Heart left ventricle (tissue), 16 donors: Measurements from ENCODE around the gene OR5H2. TPM values are rescaled to one million over a fixed set of nuclear protein-coding genes. Genes with fewer than 3 reads are reported as not detected.
A peak's percentile ranks its signal among the peaks of the same experiment; 100 is the strongest.

Source experiments
- ATAC-seq, 4 donors: fragments of 200-7000 bp; cut with Tn5 transposase; one replicate each; pipeline ENCODE4 v1.9.1; 2020 to 2022; ENCODE audit warnings: moderate library complexity in 4 of 4, mild to moderate bottlenecking in 3 of 4, moderate number of reproducible peaks in 1 of 4
- DNase-seq, 5 donors: peaks; one replicate each; pipeline ENCODE4 v3.0.0-alpha.2; 2020
- H3K27ac ChIP-seq, 12 donors: fragments of 200-600 bp; sonication (generic) in 4 of 12; one replicate each; pipeline versions ENCODE4 v1.5.0 to v1.8.0; 2016 to 2022; ENCODE audit warnings: mild to moderate bottlenecking in 2 of 12
- H3K27me3 ChIP-seq, 9 donors: fragments of 200-600 bp; sonication (generic) in 2 of 9; one replicate each; pipeline versions ENCODE4 v1.5.1 to v1.8.0; 2016 to 2022; ENCODE audit warnings: mild to moderate bottlenecking in 3 of 9
- H3K36me3 ChIP-seq, 9 donors: fragments of 200-600 bp; sonication (generic) in 2 of 9; one replicate each; pipeline versions ENCODE4 v1.5.0 to v1.8.0; 2018 to 2022; ENCODE audit warnings: mild to moderate bottlenecking in 2 of 9
- H3K4me1 ChIP-seq, 12 donors: fragments of 200-600 bp; sonication (generic) in 4 of 12; one replicate each; pipeline versions ENCODE4 v1.5.0 to v1.8.0; 2016 to 2022; ENCODE audit warnings: mild to moderate bottlenecking in 3 of 12
- H3K4me3 ChIP-seq, 12 donors: fragments of 200-600 bp; sonication (generic) in 4 of 12; one replicate each; pipeline versions ENCODE4 v1.5.0 to v1.8.0; 2017 to 2022; ENCODE audit warnings: mild to moderate bottlenecking in 9 of 12, moderate library complexity in 4 of 12
- H3K9me3 ChIP-seq, 12 donors: fragments of 200-600 bp; sonication (generic) in 4 of 12; one replicate each; pipeline versions ENCODE4 v1.5.0 to v1.8.0; 2016 to 2022; ENCODE audit warnings: mild to moderate bottlenecking in 1 of 12
- CTCF ChIP-seq, 12 donors: fragments of 200-600 bp; sonication (generic) in 4 of 12; IDR thresholded peaks; one replicate each; pipeline versions ENCODE4 v1.5.0 to v1.8.0; 2018 to 2022; ENCODE audit warnings: antibody characterized with exemption in 12 of 12, mild to moderate bottlenecking in 5 of 12
- POLR2A ChIP-seq, 2 donors: fragments of 450-650 bp; IDR thresholded peaks; one replicate each; pipeline ENCODE4 v1.6.1; 2017; ENCODE audit warnings: antibody characterized with exemption in 2 of 2, mild to moderate bottlenecking in 2 of 2, moderate library complexity in 2 of 2
- WGBS, 4 donors: extraction: QIAGEN DNeasy Blood & Tissue Kit in 2 of 4; methylation state at CpG; one replicate each; pipeline versions ENCODE4 v1.1.5 to v1.1.7; 2013 to 2018; 5-methylcytosine and 5-hydroxymethylcytosine counted together
- intact Hi-C, 10 donors: fragments of 100-400 bp; cut with DNase I; formaldehyde crosslinking; loops; one replicate each; pipeline versions ENCODE4 v1.11.1 to v1.14.2; 2022
- polyA plus RNA-seq, 2 donors: library from polyadenylated mRNA; stranded (reverse); fragments of 200-250 nt; gene quantifications; one replicate each; pipeline ENCODE4 v1.2.3, GENCODE V29; 2013
- total RNA-seq, 9 donors: library from RNA; depleted of rRNA in 2 of 9; stranded (reverse); fragments of >200 nt in 2 of 9; fragmentation: NEBNext Ultra II Directional in 3 of 9; extraction: Animal tissue kit (Norgen Biotek cat#: 25700) in 3 of 9; gene quantifications; one replicate each; pipeline versions ENCODE4 v1.1.0 to v1.2.4, GENCODE V29; 2016 to 2023
- donor health status: ischemic (EF 13 %, LVEDD 7.1; RV severe dilation, severe dysfunction).
- donor health status: healthy with polysubstance abuse.
- donor health status: DM: no; HTN: yes; CAD: no.
- donor health status: DM: no; HTN: no; CAD: no.
- donor health status: ischemic (EF 25% LVEDD 6.9; RV normal size, moderate dysfunction).
- donor health status: ischemic (EF 25% LVEDD 5.7; RV mildly dilated, moderate dysfunction).
- donor health status: healthy.
- donor health status: DM: yes; HTN: yes; CAD: no.
- donor health status: ischemic (EF 35%, LVEDD 5.7; RV mildly dilated, moderate dysfunction).
- donor health status: nonischemic (EF 11% LVEDD 7.7; RV severe dilation, severe dysfunction).
- donor health status: DM: yes; HTN: yes; CAD: no.
- donor health status: PGD.
- donor health status: ischemic (EF 29% LVEDD 5.4; RV normal size, mild dysfunction).
- donor health status: nonischemic (EF 23%, LVEDD 6.1; RV moderate dilation, normal function).

Gene OR5H2
- total and polyA plus RNA-seq, 11 donors = not detected

- H3K9me3 ChIP-seq = no peaks in the 10 kb centered on the region
- intact Hi-C loops = loop anchor here in 9 of 10 donors (1.0 to 2.0 kb wide), 4 partner anchors 288 to 290 kb away; no protein-coding TSS in a partner anchor
- ATAC-seq (peak in 1 of 4 donors; percentile 42), DNase-seq (no peak)
- H3K4me3 ChIP-seq = no peak overlapping the region
- H3K36me3 ChIP-seq = no peaks in the 10 kb centered on the region
- H3K27me3 ChIP-seq = peaks cover 0 to 15% (median 4%) of the 10 kb centered on the region in 9 donors
- H3K4me1 ChIP-seq = no peaks in the 10 kb centered on the region
- no peak overlapping the region for H3K27ac ChIP-seq
- WGBS, 4 donors = 76 to 85% (median 80%) methylated on average over 2 to 5 of the region's 5 CpGs
- TF ChIP-seq POLR2A (IDR thresholded peaks at IDR 0.05) (no peak), CTCF (IDR thresholded peaks at IDR 0.05) (no peak)
Observed at GRCh38 chr3:98328933-98329332, 46.6 kb downstream of the OR5H2 start.

DNA sequence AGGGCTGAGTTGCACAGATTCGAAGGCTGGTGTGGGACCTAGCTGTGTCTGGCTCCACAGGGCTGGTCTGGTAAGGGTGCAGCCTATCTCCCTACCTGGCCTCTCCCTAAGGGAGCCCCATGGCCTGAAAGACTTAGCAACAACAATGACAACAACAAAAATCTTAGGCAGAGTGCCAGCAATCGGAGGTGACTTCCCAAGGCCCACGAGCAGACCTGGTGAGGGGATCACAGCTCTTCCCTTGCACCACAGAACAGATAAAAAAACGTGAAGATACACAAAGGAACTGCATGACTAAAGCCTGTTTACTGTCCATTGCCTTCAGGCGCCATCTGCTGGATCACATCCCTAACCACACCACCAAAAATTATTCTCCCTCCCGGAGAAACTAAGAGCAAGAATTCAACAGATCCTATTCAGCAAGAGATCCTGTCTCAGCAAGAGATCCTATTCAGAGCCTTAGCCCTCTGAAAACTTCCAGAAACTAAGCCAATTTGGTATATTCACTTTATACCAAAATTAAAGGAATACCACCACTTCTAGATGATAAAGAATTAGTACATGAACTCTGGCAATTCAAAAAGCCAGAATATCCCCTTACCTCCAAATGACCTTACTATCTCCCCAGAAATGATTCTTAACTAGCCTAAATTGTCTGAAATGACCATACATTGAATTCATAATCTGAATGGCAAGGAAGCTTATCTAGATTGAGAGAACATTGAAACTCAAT lies 47.3 kb downstream of the OR5H2 start:
- H3K4me3 ChIP-seq = no peak overlapping the region
- WGBS, 4 donors = 1 to 8% (median 7%) methylated on average over 5 to 6 of the region's 6 CpGs
- H3K4me1 ChIP-seq = no peaks in the 10 kb centered on the region
- DNase-seq = peak in 2 of 5 donors; percentile 21 to 29
- ATAC-seq = peak in 1 of 4 donors; percentile 53
- intact Hi-C loops = loop anchor here in 8 of 10 donors (1.0 to 2.0 kb wide), 4 partner anchors 289 to 291 kb away; no protein-coding TSS in a partner anchor
- H3K9me3 ChIP-seq = no peaks in the 10 kb centered on the region
- peak; percentile 38 to 67 (median 57) for TF ChIP-seq CTCF (IDR thresholded peaks at IDR 0.05)
- no peak for TF ChIP-seq POLR2A (IDR thresholded peaks at IDR 0.05)
- no peak overlapping the region for H3K27ac ChIP-seq
- peaks cover 0 to 15% (median 4%) of the 10 kb centered on the region in 9 donors for H3K27me3 ChIP-seq
- no peaks in the 10 kb centered on the region for H3K36me3 ChIP-seq

GRCh38 chr3:98331329-98331728 lies 49.0 kb downstream of the OR5H2 start:
- TF ChIP-seq CTCF (IDR thresholded peaks at IDR 0.05) = no peak
- TF ChIP-seq POLR2A (IDR thresholded peaks at IDR 0.05) = no peak
- intact Hi-C loops = no loop called here
- Histone ChIP-seq H3K4me1 (no peaks in the 10 kb centered on the region), H3K36me3 (no peaks in the 10 kb centered on the region), H3K9me3 (no peaks in the 10 kb centered on the region), H3K4me3 (no peak overlapping the region), H3K27me3 (peaks cover 0 to 15% (median 4%) of the 10 kb centered on the region in 9 donors), H3K27ac (no peak overlapping the region)
- DNase-seq (no peak), ATAC-seq (no peak)
- 82 to 96% (median 92%) methylated on average over 1 of the region's 1 CpG for WGBS, 4 donors

Other genes with a start within 250 kb of the OR5H2 start
- gene GABRR3, start 247.2 kb upstream of the OR5H2 start, total RNA-seq = not detected
- gene GABRR3, start 247.2 kb upstream of the OR5H2 start, polyA plus RNA-seq = not detected
- not detected for gene OR5AC2, start 195.3 kb upstream of the OR5H2 start, total RNA-seq
- not detected for gene OR5AC2, start 195.3 kb upstream of the OR5H2 start, polyA plus RNA-seq
- not detected for gene OR5H1, start 151.8 kb upstream of the OR5H2 start, total RNA-seq
- gene OR5H1, start 151.8 kb upstream of the OR5H2 start, polyA plus RNA-seq = not detected
- gene OR5H14, start 135.0 kb upstream of the OR5H2 start, total RNA-seq = not detected
- gene OR5H14, start 135.0 kb upstream of the OR5H2 start, polyA plus RNA-seq = not detected
- not detected for gene OR5H15, start 115.8 kb upstream of the OR5H2 start, total RNA-seq
- not detected for gene OR5H15, start 115.8 kb upstream of the OR5H2 start, polyA plus RNA-seq
- gene OR5H6, start 18.3 kb upstream of the OR5H2 start, total RNA-seq = not detected
- gene OR5H6, start 18.3 kb upstream of the OR5H2 start, polyA plus RNA-seq = not detected
- gene OR5K4, start 71.3 kb downstream of the OR5H2 start, total RNA-seq = not detected
- gene OR5K4, start 71.3 kb downstream of the OR5H2 start, polyA plus RNA-seq = not detected
- gene OR5K3, start 108.2 kb downstream of the OR5H2 start, total RNA-seq = not detected
- not detected for gene OR5K3, start 108.2 kb downstream of the OR5H2 start, polyA plus RNA-seq
- gene OR5K1, start 180.7 kb downstream of the OR5H2 start, total RNA-seq = not detected
- not detected for gene OR5K1, start 180.7 kb downstream of the OR5H2 start, polyA plus RNA-seq
- not detected for gene OR5K2, start 215.2 kb downstream of the OR5H2 start, total RNA-seq
- gene OR5K2, start 215.2 kb downstream of the OR5H2 start, polyA plus RNA-seq = not detected
- gene CLDND1, start 240.4 kb downstream of the OR5H2 start, total RNA-seq = 100 to 1,000 TPM in 2 of 9 donors, 10 to 100 TPM in 7; 64.2 to 155 (median 77.0) TPM
- 10 to 100 TPM; 55.0 to 86.9 TPM for gene CLDND1, start 240.4 kb downstream of the OR5H2 start, polyA plus RNA-seq
- gene GPR15, start 249.5 kb downstream of the OR5H2 start, total RNA-seq = not detected
- gene GPR15, start 249.5 kb downstream of the OR5H2 start, polyA plus RNA-seq = not detected